SK-N-SH (cell line): ENCODE measurements around the gene AGBL5. TPM values are rescaled to one million over a fixed set of nuclear protein-coding genes. Genes with fewer than 3 reads are reported as not detected.

Experiments
- CTCF ChIA-PET: fragments of 300-600, 350-600 bp; formaldehyde crosslinking; extraction: SDS; loops from one replicate; lab custom pipeline; 2021; lab: Yijun Ruan, JAX
- POLR2A ChIA-PET: fragments of 350-600 bp; sonication (Branson Sonifier 250); formaldehyde crosslinking; extraction: SDS; loops from one replicate; lab custom pipeline; 2020; ENCODE audit warnings: antibody characterized with exemption, inconsistent platforms; lab: Yijun Ruan, JAX
- DNase-seq: peaks from one replicate; pipeline ENCODE4 v3.0.0; 2012
- H2AFZ ChIP-seq: fragments of 200-600 bp; sonication (generic); 2 replicates; pipeline ENCODE4 v1.8.1; 2016; ENCODE audit warnings: antibody characterized with exemption, mild to moderate bottlenecking, low read depth
- H3F3A ChIP-seq: fragments of 200-600 bp; sonication (generic); replicated peaks from 2 replicates; pipeline ENCODE3; 2016; ENCODE audit warnings: antibody characterized with exemption, mild to moderate bottlenecking; ENCODE audit not compliant: insufficient read depth
- H3K27ac ChIP-seq, 2 experiments: fragments of 200-500 bp in 1 of 2; fragments of 200-600 bp in 1 of 2; sonication (Bioruptor generic) in 1 of 2; sonication (generic), shearing (Covaris generic) in 1 of 2; 2 replicates each; pipeline versions ENCODE4 v1.5.1 to v1.6.1; 2014 to 2016; ENCODE audit warnings: low read depth in 2 of 2, inconsistent platforms in 1 of 2, low read length in 1 of 2, mild to moderate bottlenecking in 1 of 2, mixed read lengths in 1 of 2
- H3K27me3 ChIP-seq: fragments of 200-600 bp; sonication (generic), shearing (Covaris generic); 2 replicates; pipeline ENCODE4 v1.6.1; 2016; ENCODE audit warnings: mixed run types; ENCODE audit not compliant: insufficient read depth
- H3K36me3 ChIP-seq, 2 experiments: fragments of 200-500 bp in 1 of 2; fragments of 200-600 bp in 1 of 2; sonication (Bioruptor generic) in 1 of 2; sonication (generic) in 1 of 2; replicated peaks in 1 of 2; 2 replicates each; pipeline versions ENCODE3 to v1.5.1; 2014 to 2016; ENCODE audit warnings: low read length in 1 of 2, mild to moderate bottlenecking in 1 of 2; ENCODE audit not compliant: insufficient read depth in 2 of 2, control insufficient read depth in 1 of 2
- H3K4me1 ChIP-seq, 2 experiments: fragments of 200-500 bp in 1 of 2; fragments of 200-600 bp in 1 of 2; sonication (Bioruptor generic) in 1 of 2; sonication (generic), shearing (Covaris generic) in 1 of 2; 2 replicates each; pipeline versions ENCODE4 v1.5.1 to v1.6.1; 2014 to 2016; ENCODE audit warnings: low read depth in 1 of 2, low read length in 1 of 2, mixed run types in 1 of 2; ENCODE audit not compliant: insufficient read depth in 2 of 2, control insufficient read depth in 1 of 2
- H3K4me2 ChIP-seq: fragments of 200-600 bp; sonication (generic), shearing (Covaris generic); 2 replicates; pipeline ENCODE4 v1.6.1; 2017; ENCODE audit warnings: mixed run types
- H3K4me3 ChIP-seq, 2 experiments: fragments of 200-500 bp in 1 of 2; fragments of 200-600 bp in 1 of 2; sonication (Bioruptor generic) in 1 of 2; sonication (generic), shearing (Covaris generic) in 1 of 2; 2 replicates each; pipeline versions ENCODE4 v1.5.1 to v1.8.1; 2014 to 2016; ENCODE audit warnings: low read depth in 2 of 2, inconsistent platforms in 1 of 2, low read length in 1 of 2, mild to moderate bottlenecking in 1 of 2, mixed read lengths in 1 of 2, moderate library complexity in 1 of 2
- H3K79me2 ChIP-seq: fragments of 200-600 bp; sonication (generic); 2 replicates; pipeline ENCODE4 v1.8.1; 2017; ENCODE audit warnings: mild to moderate bottlenecking; ENCODE audit not compliant: insufficient read depth
- H3K9ac ChIP-seq: fragments of 200-600 bp; sonication (generic); 2 replicates; pipeline ENCODE4 v1.6.1; 2017; ENCODE audit warnings: mixed run types
- H3K9me2 ChIP-seq: fragments of 200-600 bp; sonication (generic); 2 replicates; pipeline ENCODE4 v1.6.1; 2017; ENCODE audit warnings: mixed run types
- H3K9me3 ChIP-seq: fragments of 200-600 bp; sonication (generic); 2 replicates; pipeline ENCODE4 v1.6.1; 2017; ENCODE audit warnings: mixed run types, mild to moderate bottlenecking, moderate library complexity
- H4K20me1 ChIP-seq: fragments of 200-600 bp; sonication (generic); 2 replicates; pipeline ENCODE4 v1.6.1; 2017; ENCODE audit warnings: mild to moderate bottlenecking, mixed run types; ENCODE audit not compliant: insufficient read depth
- GABPA ChIP-seq: IDR thresholded peaks from 2 replicates; pipeline ENCODE4 v1.4.0; 2012; ENCODE audit warnings: low read depth, mild to moderate bottlenecking
- JUND ChIP-seq: IDR thresholded peaks from 2 replicates; pipeline ENCODE4 v1.4.0; 2012
- POLR2AphosphoS5 ChIP-seq: IDR thresholded peaks from 2 replicates; pipeline ENCODE4 v1.6.1; 2012; ENCODE audit warnings: low read depth, low read length
- RCOR1 ChIP-seq: fragments of 150-350 bp; IDR thresholded peaks from 2 replicates; pipeline ENCODE4 v1.6.1; 2017; ENCODE audit warnings: antibody characterized with exemption, low read length
- REST ChIP-seq: IDR thresholded peaks from 2 replicates; pipeline ENCODE4 v1.6.1; 2012; ENCODE audit warnings: mild to moderate bottlenecking, low read depth, low read length, moderate library complexity
- WGBS: methylation state at CpG from one replicate; pipeline ENCODE4 v1.1.6; 2017; ENCODE audit warnings: low lambda C conversion rate; 5-methylcytosine and 5-hydroxymethylcytosine counted together
- polyA plus RNA-seq, 3 experiments: library from polyadenylated mRNA; depleted of rRNA; stranded (reverse); fragments of >200 nt; gene quantifications; 2 replicates each; pipeline ENCODE4 v1.2.3, GENCODE V29; 2012

AGBL5 gene
- polyA plus RNA-seq, 1 of the 3 experiments (the other 2 are of a cell fraction) = 45.5 TPM

- Histone ChIP-seq H3K27me3 (no peaks in the 10 kb centered on the region), H4K20me1 (no peaks in the 10 kb centered on the region), H3K4me3 (no peak overlapping the region), H3K79me2 (no peaks in the 10 kb centered on the region), H3K4me1 (peaks cover 4 to 9% of the 10 kb centered on the region in 2 experiments; a peak in 1 of 4 replicates), H3K9me2 (no peaks in the 10 kb centered on the region), H2AFZ (no peak overlapping the region), H3K9me3 (no peaks in the 10 kb centered on the region), H3K4me2 (no peak overlapping the region), H3K9ac (no peak overlapping the region), H3K36me3 (peaks cover 13 to 59% of the 10 kb centered on the region in 2 experiments), H3K27ac (no peak overlapping the region; a peak in 1 of 4 replicates), H3F3A (peaks cover 9% of the 10 kb centered on the region)
- 95% methylated on average over 6 of the region's 6 CpGs for WGBS
- no peak for DNase-seq
- CTCF ChIA-PET = interaction anchor here (0.7 to 13.5 kb wide), 5 partner anchors 12 to 135 kb away, joined by 3 to 216 read pairs (median 4); partner anchors contain the start of genes EMILIN1, KHK and OST4
- TF ChIP-seq POLR2AphosphoS5 (peak; percentile 13; the same call in 1 of the 2 replicates), JUND (no peak)
- POLR2A ChIA-PET = interaction anchor here (1.6 to 3.2 kb wide), 2 partner anchors 9 to 15 kb away, joined by 10 to 17 read pairs; partner anchors contain the start of gene OST4
Observed at GRCh38 chr2:27057184-27057583, 5.7 kb downstream of the AGBL5 start.

GRCh38 chr2:27058210-27058609 is 6.7 kb downstream of the AGBL5 start:
- Histone ChIP-seq H3K27ac (no peak overlapping the region), H3K79me2 (peaks cover 5% of the 10 kb centered on the region; the same call in 1 of the 2 replicates), H3K9me2 (no peaks in the 10 kb centered on the region), H2AFZ (no peak overlapping the region), H3K9ac (no peak overlapping the region), H3K4me3 (no peak overlapping the region), H3K4me1 (peaks cover 0 to 2% of the 10 kb centered on the region in 2 experiments; a peak in 1 of 4 replicates), H3K9me3 (no peaks in the 10 kb centered on the region), H3K27me3 (no peaks in the 10 kb centered on the region), H3K36me3 (peaks cover 13 to 65% of the 10 kb centered on the region in 2 experiments), H3F3A (peaks cover 4% of the 10 kb centered on the region), H4K20me1 (no peaks in the 10 kb centered on the region), H3K4me2 (no peak overlapping the region)
- 96% methylated on average over 10 of the region's 10 CpGs for WGBS
- ChIA-PET CTCF (interaction anchor here (0.5 to 18.5 kb wide), 8 partner anchors 11 to 221 kb away, joined by 3 to 227 read pairs (median 6); partner anchors contain the start of genes EMILIN1 and KHK), POLR2A (interaction anchor here (0.6 to 3.8 kb wide), 7 partner anchors 7 to 669 kb away, joined by 3 to 26 read pairs (median 3); partner anchors contain the start of genes AGBL5 and OST4)
- TF ChIP-seq RCOR1 = no peak
- no peak for TF ChIP-seq GABPA
- no peak for TF ChIP-seq REST
- no peak for DNase-seq
